HEK293T (cell line): ENCODE measurements around the gene EMP1.

Source experiments
- ARNT ChIP-seq: fragments of 450-650 bp; IDR thresholded peaks from 2 replicates; pipeline ENCODE4 v1.6.1; 2017; ENCODE audit warnings: mild to moderate bottlenecking
- BHLHE40 ChIP-seq: fragments of 450-650 bp; IDR thresholded peaks from 2 replicates; pipeline ENCODE4 v1.6.1; 2016; ENCODE audit warnings: mild to moderate bottlenecking, moderate library complexity, borderline replicate concordance
- ELF4 ChIP-seq: fragments of 450-650 bp; IDR thresholded peaks from 2 replicates; pipeline ENCODE4 v1.6.1; 2017; ENCODE audit warnings: antibody characterized with exemption
- HDGF ChIP-seq: fragments of 450-650 bp; IDR thresholded peaks from 2 replicates; pipeline ENCODE4 v1.6.1; 2017; ENCODE audit warnings: antibody characterized with exemption, borderline replicate concordance
- PKNOX1 ChIP-seq: fragments of 450-650 bp; IDR thresholded peaks from 2 replicates; pipeline ENCODE4 v1.6.1; 2016
- SUZ12 ChIP-seq: fragments of 450-650 bp; IDR thresholded peaks from 2 replicates; pipeline ENCODE4 v1.6.1; 2016; ENCODE audit warnings: mild to moderate bottlenecking

- TF ChIP-seq PKNOX1: no peak
- TF ChIP-seq BHLHE40: no peak
- no peak for TF ChIP-seq HDGF
- no peak for TF ChIP-seq ELF4
- TF ChIP-seq ARNT: no peak
- no peak for TF ChIP-seq SUZ12
Measured at GRCh38 chr12:13192719-13193118, 3.8 kb upstream of the EMP1 start.
